SIG-M5 (cell line): Measurements from ENCODE around the gene SIGLEC12.
"Not testable (repeated sequence)": the region's sequence is repeated elsewhere in the genome, so short reads cannot be mapped to it uniquely, and the experiment has no call there.

Source experiments
- DNase-seq: peaks from one replicate; lab custom pipeline; 2025; lab: John Stamatoyannopoulos, UW

Gene SIGLEC12

DNA sequence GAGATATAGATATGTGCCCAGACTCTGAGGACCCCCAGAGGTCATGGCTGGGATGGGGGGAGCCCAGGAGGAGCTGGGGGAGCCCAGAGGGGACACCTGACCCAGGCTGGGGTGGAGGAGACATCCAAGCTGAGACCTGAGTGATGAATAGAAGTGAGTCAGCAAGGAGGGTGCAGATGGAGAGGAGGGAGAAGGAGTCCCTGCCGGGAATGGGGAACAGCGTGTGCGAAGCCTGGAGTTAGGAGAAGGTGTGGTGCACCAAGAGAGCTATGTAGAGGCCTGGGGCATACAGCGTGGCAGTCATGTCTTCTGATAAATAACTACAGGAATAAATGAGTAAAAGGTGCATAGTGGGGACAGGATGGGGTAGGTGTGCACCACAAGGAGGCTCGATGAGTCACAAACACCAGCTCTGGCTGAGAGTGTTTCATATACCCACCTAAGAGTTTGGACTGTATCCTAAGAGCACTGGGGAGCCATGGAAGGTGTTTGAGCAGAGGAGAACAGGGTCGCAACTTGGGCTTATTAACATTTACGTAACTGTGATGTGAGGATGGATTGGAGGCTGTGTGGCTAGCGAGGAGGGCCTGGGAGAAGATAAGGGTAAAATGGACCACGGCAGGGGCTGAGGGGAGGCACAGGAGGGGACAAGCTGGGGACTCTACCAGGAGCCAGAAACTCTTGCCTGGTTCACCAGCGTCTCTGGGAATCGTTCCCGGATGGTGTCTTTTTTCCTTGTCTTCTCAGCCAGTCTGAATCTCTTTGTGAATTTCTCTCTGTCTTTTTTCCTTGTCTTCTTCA, 21.9 kb downstream of the SIGLEC12 start:
- no peak for DNase-seq

DNA sequence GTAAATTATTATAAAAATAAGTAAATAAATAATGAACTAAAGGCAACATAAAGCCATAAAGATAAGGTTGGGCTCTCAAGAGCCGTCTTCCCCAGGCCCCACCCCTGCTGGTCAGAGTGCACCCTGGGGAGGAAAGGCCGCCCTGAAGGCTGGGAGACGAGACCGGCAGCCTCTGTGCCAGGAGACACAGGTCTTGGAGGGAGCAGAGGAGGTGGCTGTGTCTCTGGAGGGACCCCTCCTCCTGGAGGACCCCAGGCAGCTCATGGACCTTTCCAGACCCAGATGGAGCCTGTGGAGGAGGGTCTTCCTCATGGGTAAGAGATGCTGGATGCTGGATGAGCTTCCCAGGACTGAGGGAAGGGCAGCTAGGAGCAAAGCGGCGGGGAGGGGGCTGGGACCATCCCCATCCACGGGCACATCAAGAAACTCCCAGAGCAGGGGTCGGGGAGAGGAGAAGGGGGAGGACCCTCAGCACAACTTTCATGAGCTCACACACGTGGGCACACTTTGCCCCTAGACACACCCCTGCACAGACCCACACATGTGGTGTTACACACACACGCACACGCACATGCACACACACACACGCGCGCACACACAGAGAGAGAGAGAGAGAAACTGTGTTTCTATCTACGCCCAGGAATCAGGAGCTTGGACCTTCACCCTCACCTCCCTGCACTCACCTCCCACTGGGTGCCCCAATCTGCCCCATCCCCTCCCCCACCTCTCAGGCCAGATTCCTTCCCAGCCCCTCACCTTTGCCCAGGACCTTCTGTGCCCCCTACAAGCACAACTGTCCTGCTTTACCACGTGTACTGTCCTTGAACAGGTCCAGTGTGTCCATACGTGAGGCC, 23.0 kb downstream of the SIGLEC12 start, which contains the start of gene CEACAM18:
TSS of gene CEACAM18 (plus strand) at position 159 of the 854 bp plus-strand sequence.
- DNase-seq = no peak

DNA sequence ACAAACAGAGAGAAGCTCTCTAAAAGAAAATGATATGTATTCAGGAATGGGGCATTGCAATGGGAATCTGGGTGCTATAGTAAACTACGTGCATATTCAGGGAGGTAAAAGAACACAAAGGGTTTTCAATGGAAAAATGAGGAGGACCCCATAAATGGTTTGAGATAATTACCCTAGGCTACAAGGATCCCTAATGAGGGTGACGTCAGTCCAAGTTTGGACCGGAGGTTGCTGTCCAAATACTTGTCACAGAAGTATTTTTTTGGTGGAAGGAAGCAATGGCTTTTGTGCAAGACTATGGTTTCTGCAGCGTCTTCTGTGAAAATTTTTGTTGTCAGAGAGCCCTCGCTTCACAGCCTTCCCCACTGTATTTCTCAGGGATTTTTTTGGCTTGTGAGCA, 24.3 kb downstream of the SIGLEC12 start:
- no peak for DNase-seq

DNA sequence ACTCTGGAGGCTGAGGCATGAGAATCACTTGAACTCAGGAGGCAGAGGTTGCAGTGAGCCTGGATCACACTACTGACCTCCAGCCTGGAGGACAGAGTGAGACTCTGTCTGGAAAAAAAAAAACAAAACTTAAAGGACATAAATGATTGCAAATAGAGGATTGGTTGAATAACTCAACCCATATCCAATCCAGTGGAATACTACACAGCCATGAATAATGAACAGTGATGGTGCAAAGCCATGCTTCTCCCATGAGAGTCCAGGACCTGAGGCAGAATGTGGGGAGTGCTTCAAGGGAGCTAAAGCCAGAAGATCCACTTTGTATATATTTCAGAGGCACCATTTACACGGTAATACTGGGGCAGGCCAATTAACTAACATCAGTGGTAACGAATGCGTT, 25.4 kb downstream of the SIGLEC12 start:
- DNase-seq = no peak

DNA sequence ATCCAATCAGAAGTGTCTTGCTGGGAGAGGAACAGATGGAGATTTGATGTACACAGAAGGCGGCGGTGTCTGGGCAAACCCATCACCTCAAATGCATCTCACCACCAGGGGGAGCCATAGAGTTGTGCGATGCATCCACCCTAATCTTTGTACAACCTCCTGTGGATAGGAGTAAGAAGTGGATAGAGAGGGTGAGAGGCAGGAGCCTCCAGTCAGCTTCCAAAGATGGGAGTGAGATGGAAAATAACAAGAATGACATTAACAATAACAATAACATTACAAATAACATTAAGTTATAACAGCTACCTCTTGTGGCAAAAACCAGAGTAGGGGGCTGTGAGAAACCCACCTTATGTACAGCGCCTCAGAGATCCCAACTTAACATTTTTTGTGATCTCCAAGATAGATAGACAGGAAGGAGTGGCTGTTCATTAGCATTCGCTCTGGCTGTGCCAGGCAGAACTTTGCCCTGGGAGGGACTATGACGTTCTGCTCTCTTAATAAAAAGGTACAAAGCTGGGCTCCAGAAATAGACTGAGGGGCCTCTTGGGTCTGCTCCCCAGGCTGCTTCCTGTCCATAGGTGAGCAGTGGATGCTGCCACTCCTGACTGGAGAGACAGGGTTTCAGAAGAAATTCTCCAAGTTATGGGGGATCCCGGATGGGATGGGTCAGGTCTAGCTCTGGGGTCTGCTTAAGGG, 28.4 kb downstream of the SIGLEC12 start:
- DNase-seq = no peak

DNA sequence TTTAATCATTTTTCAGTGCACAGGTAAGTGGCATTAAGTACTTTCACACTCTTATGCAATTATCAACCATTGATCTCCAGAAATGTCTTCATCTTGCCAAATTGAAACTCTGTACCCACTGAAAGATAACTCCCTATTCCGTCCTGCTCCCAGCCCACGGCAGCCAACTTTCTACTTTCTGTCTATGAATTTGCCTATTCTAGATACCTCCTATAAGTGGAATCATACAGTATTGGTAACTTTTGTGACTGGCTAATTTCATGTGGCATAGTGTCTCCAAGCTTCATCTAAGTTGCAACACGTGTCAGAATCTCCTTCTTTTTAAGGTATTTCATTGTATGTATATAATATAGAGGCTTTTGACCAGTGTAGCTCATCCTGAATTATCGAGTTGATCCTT, 29.0 kb downstream of the SIGLEC12 start:
- DNase-seq = no peak

DNA sequence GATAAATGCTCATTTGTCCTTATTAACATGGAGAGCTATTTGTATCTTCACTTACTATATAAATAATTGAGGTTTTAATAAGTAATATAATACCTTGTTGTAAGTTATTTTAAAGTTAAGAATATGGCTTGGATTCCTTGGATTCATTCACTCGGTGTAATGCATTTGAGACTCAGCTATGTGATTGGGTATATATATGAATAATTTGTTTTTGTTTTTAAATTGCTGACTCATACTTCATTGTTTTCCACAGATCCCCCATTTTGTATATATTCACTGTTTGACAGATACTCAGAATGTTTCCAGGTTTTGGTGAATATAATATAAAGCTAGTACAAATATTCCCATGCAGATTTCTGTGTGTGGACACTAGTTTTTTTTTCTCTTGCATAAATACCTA, 30.1 kb downstream of the SIGLEC12 start:
- no peak for DNase-seq

DNA sequence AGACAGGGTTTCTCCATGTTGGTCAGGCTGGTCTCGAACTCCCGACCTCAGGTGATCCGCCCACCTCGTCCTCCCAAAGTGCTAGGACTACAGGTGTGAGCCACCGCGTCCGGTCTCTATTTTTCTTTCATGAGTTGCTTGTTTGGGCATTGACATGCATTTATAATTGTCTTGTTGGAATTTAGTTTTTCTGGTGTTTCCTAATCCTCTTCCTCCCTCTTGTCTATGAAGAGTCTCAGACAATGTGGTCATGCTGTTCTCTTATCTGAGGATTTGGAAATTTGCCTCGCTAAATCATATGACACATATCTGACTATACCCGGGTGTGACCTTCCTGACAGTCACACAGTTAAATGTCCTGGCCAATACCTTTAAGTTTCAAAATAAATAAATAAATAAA, 30.6 kb downstream of the SIGLEC12 start:
- no peak for DNase-seq

DNA sequence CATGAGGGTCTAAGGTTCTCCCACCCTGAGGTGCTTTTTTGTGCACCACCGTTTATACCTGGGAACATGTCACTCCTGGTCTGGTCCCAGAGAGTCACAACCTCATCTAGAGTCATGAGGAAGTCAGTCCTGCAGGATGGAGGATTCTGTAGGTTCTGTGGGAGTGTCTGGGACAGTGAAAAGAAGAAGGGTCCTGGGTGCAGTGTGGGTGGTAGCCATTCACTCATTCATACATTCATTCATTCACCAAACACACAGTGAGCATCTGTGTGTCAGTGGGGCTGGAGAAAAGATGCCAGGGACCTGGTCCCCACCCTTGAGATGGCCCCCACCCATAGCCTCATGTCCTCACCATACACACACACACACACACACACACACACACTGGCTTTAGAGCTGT, 32.0 kb downstream of the SIGLEC12 start:
- no peak for DNase-seq

DNA sequence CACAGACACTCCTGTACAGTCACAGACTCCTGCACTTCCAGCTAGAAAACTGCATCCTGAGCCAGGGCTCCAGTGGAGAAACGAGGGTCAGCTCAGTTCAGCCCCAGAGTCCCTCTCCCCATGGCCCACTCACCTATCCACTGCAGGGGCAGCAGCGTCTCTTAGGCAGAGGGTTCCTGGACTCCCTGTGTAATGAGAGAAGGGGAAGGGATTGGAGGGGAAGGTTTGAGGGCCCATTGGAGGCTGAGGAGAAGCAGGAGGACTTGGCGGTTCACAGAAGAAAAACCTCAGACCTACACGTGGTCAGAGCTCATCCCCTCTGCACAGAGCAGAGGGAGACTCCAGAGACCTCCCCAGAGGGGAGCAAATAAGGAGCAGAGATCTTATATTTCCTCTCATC, 32.4 kb downstream of the SIGLEC12 start:
- DNase-seq = no peak

DNA sequence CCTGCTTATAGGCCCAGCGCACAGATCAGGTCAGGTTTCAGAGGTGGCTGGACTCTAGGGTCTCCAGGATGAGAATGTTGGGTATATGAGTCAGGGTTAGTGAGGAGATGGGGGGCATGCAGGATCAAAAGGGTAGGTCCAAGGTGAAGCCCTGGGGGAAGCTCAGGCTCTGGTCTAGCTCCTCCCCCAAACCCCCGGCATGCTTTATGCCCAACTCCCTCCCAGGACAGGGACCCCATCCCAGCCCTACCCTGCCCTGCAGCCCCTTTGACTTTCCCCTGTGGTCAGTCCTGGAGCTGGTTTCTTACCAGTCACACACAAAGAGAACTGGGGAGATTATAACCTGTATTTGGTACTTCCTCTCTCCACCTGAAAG, 33.1 kb downstream of the SIGLEC12 start:
- no peak for DNase-seq

DNA sequence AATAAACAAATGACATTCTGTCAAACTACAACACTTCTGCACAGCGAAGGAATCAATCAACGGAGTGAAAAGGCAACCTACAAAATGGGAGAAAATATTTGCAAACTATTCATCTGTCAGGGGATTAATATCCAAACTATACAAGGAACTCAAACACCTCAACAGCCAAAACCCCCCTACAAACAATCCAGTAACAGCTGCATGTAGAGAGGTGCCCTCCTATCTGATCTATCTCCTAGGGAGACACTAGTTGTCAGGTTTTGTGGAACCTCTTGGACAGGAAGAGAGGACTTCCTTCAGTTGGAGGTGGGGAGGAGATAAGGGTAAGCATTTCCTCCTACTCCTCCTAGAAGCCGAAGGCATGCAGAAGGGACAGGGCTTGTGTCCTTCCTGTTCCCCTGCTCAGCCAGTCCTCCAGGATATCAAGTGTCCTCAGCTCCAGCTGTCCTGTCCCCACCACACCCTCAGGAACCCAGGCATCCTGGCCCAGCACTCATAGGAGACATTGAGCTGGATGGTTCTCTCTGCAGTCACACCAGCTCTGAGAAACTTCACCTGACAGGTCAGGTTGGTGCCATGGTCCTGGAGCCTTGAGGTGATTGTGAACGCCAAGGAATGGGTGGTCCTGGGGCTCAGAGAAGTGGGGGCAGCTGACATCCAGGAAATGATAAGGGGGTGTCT, 33.6 kb downstream of the SIGLEC12 start:
- DNase-seq = no peak

DNA sequence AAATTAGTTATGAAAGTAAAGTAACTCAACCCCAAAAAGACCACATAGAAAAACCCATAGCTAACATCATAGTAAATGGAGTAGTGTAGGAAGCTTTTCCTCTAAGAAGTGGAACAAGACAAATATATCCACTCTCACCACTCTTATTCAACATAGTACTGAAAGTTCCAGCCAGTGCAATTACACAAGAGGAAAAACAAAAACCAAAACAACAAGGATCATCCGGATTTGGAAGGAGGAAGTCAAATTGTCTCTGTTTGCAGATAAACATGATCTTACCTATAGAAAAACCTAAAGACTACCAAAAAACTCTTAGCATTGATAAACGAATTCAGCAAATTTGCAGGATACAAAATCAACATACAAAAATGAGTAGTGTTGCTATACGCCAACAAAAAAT, 34.9 kb downstream of the SIGLEC12 start:
- no peak for DNase-seq

DNA sequence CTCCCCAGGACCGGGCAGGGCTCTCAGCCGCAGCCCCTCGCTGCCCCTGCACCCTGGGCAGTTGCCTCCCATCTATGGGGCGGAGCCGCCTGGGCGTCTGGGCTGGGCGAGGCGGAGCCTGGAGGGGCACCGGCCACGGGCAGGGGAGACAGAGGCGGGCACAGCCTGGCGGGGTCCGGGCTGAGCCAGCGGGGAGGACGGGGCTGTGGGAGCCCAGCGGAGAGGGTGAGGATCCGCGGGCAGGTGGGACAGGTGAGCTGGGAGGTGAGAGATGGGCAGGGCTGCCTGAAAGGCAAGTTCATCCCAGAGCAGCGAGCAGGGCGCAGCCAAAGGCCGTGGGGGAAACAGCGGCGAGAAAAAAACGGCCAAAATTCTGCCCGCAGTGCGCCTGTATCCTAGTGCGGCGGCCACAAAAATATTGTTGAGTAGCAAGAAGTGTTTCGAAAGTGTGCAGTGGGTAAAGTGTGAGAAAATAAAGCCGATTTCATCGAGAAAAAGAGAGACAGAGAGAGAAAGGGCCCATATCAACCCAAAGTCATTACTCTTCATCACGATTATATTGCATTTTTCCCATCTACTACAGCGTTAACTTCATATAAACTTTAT, 37.5 kb downstream of the SIGLEC12 start:
- not testable (repeated sequence) for DNase-seq

DNA sequence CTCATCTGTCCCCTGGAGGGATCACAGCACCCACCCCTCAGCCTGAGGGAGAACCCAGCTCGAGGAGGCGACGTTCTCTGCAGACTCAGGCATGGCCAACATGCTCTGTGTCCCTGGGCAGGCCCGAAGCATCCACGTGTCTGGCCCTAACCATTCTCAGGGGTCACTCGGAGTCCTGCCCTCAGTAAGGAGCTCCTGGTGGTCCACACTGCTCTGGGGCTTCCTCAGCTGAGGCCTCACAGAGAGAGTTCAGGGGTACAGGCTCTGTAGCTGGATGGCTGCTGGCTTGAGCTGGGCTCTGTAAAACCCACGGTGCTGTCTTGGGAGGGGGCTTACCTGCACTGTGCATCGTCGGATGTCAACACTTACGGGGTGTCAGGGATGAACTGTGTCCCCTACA, 38.9 kb downstream of the SIGLEC12 start:
- DNase-seq = no peak

DNA sequence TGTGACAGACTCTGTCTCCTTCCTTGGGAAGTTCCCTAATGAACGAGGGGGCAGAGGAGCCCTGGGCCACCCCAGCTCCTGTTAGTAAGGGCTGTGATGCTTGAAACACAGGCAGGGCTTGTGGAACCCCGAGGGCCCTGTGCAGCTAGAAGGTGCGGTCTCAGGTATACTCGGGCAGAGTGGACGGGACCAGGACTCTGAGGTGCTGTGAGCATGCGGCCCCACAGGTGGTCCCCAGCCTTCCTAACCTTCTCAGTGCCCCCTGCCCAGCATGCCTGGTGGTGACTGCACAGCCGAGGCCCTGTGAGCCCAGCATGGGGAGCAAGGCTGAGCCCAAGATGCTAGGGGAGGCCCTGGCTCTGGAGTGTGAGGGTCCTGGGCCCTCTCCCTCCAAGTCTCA, 39.3 kb downstream of the SIGLEC12 start:
- no peak for DNase-seq

DNA sequence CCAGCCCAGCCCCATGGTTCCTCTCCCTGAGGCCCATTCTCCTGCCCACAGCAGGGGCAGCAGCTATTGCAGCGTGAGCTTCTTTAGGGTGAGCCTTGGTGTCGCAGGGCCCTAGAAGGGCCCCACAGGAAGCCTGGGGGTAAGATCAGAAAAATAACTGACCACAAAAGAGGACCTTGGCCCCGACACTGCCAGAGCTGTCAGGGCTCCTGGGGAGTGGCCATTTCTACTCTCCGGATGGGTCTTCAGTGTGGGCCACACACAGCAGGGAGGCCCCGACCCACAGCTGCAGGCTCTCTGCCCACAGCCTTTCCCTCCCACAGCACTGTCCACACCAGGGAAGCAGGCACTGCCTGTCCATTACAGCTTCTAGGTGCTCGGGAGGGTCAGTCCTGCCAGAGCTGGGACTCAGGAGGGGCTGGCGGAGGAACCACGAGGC, 39.9 kb downstream of the SIGLEC12 start:
- no peak for DNase-seq

DNA sequence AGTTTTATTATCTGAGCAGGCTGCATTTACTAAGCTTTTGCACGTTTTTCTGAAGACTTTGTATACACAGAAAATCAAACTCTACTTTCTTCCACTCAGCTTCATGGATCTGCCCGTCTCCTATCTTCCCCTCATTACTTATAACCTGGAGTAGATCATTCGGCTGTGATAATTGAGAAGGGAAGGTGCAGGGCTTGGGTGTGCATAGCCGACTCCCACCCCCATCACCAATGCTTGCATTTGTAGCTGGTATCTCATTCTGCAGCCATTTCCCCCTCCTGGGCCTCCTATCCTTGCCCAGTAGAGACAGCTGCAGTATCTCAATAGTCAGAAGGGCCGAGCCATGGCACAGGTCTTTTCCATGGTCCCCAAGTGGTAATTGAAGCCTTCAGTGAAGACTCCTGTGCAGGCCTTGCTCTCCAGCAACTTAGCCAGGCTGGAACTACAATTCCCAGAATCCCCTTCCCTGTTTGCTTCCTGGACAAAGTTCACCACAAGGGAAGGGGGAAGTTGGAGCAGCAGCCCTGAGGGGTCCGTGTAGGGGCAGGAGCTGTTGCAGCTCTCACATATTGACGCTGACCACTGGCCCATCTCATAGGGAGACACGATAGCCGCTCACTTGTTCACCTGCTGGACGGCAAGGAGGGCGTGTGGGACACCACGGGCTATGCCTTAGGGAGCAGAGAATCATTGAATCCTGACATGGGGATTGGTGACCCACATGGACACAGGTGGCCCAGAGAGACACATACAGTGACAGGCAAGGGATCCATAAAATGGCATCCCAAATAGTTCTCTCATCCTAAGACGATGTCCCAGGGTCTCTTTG, 41.2 kb downstream of the SIGLEC12 start:
- no peak for DNase-seq

DNA sequence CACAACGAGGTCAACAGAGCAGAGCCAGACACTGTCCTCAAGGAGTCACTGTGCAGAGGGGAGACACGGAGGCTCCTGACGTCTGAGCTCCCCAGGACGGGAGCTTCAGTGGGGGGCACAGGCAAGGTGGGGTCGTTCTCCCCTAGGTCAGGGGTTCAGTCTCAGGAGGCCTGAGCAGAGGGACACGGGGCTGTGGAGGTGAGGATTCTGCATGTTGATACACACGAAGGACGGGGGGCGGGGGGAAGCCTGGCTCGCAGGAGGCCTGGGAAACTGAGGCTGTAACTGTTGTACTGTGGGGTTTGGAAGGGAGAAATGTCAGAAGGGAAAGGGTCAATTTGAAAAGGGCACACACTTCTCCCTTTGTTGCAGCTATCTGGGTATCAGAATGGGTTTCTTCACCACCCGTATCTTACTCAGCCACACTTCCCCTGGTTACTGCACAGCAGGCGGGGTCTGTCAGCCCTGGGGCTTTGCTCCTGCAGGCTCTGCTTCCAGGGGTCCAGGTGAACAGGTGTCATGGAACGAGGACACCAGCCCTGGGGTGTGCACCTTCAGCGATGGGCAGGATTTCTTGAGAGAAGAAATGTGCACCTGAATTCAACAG, 42.6 kb downstream of the SIGLEC12 start:
- no peak for DNase-seq

DNA sequence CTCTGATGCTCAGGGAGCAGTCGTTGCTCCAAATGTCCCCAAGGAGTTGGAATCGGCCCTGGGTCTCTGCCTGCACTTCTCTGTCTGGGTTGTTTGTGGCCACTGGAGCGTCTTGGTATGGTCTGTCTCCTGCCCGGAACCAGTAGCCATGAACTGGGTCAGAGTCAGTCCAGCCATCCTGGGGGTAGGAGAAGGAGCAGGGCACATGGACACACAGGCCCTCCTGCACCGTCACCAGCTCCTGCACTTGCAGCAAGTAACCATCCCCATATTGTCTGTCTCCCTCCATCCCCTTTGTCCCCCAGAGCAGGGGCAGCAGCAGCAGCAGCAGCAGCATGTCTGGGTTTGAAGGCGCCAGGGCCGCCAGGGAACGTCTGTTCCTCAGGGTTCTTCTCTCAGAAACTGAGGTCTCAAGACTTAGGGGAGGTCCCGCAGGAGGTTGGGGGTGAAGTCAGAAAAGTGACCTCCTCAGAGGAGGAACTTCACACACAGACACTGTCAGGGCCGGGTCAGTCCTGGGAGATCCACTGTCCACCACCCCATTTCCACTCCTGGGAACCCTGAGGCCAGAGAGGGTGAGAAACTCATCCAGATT, 43.5 kb downstream of the SIGLEC12 start, which contains the start of gene SIGLEC8:
TSS of gene SIGLEC8 (minus strand) at position 404 of the 595 bp plus-strand sequence. CDS start at position 337, 67 bp downstream.
- no peak for DNase-seq
